Activated B cell treated with CpG ODN at 0.5 μM for 24 hours (primary cell): Measurements from ENCODE around the gene NDRG3. TPM values are rescaled to one million over a fixed set of nuclear protein-coding genes. Genes with fewer than 3 reads are reported as not detected.

Experiments used
- ATAC-seq: fragments of 200-7000 bp; cut with Tn5 transposase; one replicate; pipeline ENCODE4 v1.10.0; 2021; ENCODE audit warnings: low read depth, mild to moderate bottlenecking, moderate library complexity
- CTCF ChIA-PET: fragments of 350-600 bp; sonication (Branson Sonifier 250); formaldehyde crosslinking; loops from one replicate; lab custom pipeline; 2021; ENCODE audit warnings: antibody characterized with exemption; lab: Charles Lee
- POLR2A ChIA-PET: fragments of 350-600 bp; sonication (Branson Sonifier 250); formaldehyde crosslinking; loops from one replicate; lab custom pipeline; 2021; ENCODE audit warnings: antibody characterized with exemption; lab: Charles Lee
- DNase-seq: peaks from one replicate; pipeline ENCODE4 v3.0.0; 2022
- H3K27ac Mint-ChIP-seq: one replicate; pipeline ENCODE4 v1.8.0; 2020; ENCODE audit warnings: mixed read lengths
- H3K27me3 Mint-ChIP-seq: one replicate; pipeline ENCODE4 v1.8.0; 2021; ENCODE audit warnings: mixed read lengths
- H3K36me3 Mint-ChIP-seq: one replicate; pipeline ENCODE4 v1.8.0; 2021; ENCODE audit warnings: low read depth, mixed read lengths
- H3K4me1 Mint-ChIP-seq: one replicate; pipeline ENCODE4 v1.8.0; 2021; ENCODE audit warnings: mixed read lengths
- H3K4me3 Mint-ChIP-seq: one replicate; pipeline ENCODE4 v1.8.0; 2020; ENCODE audit warnings: mild to moderate bottlenecking, mixed read lengths
- H3K9me3 Mint-ChIP-seq: one replicate; pipeline ENCODE4 v1.8.0; 2020; ENCODE audit warnings: mixed read lengths
- CTCF ChIP-seq: fragments of 200-600 bp; IDR thresholded peaks from one replicate; pipeline ENCODE4 v1.8.0; 2022; ENCODE audit warnings: antibody characterized with exemption, mild to moderate bottlenecking
- intact Hi-C: fragments of 100-400 bp; cut with micrococcal nuclease; formaldehyde crosslinking; loops from one replicate; pipeline ENCODE4 v1.15.1; 2024
- total RNA-seq: library from RNA; stranded (reverse); gene quantifications from 2 replicates; pipeline ENCODE4 v1.2.3, GENCODE V29; 2022

The NDRG3 gene
- total RNA-seq, 1 donor from 2014 or later = 21.4 TPM

- POLR2A ChIA-PET = interaction anchor here (0.6 to 0.7 kb wide), 4 partner anchors 13 to 323 kb away, joined by 3 to 7 read pairs (median 6); no protein-coding TSS in a partner anchor
- CTCF ChIA-PET = interaction anchor here (1.0 kb wide), 2 partner anchors 8 to 72 kb away, joined by 3 to 4 read pairs; no protein-coding TSS in a partner anchor
- no peak overlapping the region for H3K27ac Mint-ChIP-seq
- no peak for DNase-seq
- no peaks in the 10 kb centered on the region for H3K27me3 Mint-ChIP-seq
- intact Hi-C loops = no loop called here
- ATAC-seq = no peak
- H3K4me1 Mint-ChIP-seq = peaks cover 4% of the 10 kb centered on the region
- TF ChIP-seq CTCF = no peak
- no peak overlapping the region for H3K4me3 Mint-ChIP-seq
- H3K9me3 Mint-ChIP-seq = no peaks in the 10 kb centered on the region
- H3K36me3 Mint-ChIP-seq = no peaks in the 10 kb centered on the region
Observed at GRCh38 chr20:36736451-36737182, 9.3 kb downstream of the NDRG3 start.

DNA sequence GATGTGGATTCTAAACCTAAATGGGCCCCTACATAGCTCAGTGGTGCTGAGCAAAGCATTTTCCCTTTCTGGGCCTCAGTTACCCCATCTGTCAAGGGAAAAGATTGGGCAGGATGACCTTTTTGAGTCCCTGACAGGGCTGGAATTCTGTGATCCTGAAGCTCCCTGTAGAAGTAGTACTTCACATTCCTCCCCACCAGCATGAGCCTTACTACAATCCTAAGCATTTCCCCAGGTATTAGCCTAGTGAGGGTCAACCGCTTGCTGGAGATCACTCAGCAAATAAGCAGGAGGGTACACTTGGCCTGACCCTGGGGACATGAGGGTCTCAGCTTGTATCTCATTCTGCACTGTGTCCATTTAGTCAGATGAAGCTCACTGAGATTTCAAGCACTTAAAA lies 13.4 kb downstream of the NDRG3 start:
- no peaks in the 10 kb centered on the region for H3K36me3 Mint-ChIP-seq
- no peak overlapping the region for H3K4me3 Mint-ChIP-seq
- intact Hi-C loops = no loop called here
- TF ChIP-seq CTCF = no peak
- POLR2A ChIA-PET = no interaction called here
- CTCF ChIA-PET = interaction anchor here (0.8 kb wide), 1 partner anchor 11 kb away, joined by 3 read pairs; no protein-coding TSS in a partner anchor
- H3K4me1 Mint-ChIP-seq = peaks cover 4% of the 10 kb centered on the region
- DNase-seq (no peak), ATAC-seq (no peak)
- H3K9me3 Mint-ChIP-seq = no peaks in the 10 kb centered on the region
- H3K27me3 Mint-ChIP-seq = no peaks in the 10 kb centered on the region
- H3K27ac Mint-ChIP-seq = no peak overlapping the region

DNA sequence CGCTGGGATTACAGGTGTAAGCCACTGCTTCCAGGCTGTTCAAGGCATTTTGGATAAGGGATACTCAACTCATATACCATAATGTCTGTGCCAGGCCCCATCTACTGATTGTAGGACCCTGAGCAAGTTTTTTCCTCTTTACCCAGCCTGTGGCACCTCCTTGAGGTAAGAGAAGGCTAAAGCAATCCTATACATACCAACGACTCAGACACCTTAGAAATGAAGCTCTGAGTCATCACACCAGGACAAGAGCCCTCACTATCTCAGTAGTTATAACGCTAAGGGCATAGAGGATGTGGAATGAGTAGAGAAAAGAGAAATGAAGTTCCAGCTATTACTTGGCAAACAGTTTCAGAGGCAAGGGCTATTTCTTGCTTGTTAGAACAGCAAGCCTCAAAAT lies 16.9 kb downstream of the NDRG3 start:
- Mint-ChIP-seq H3K4me3 (no peak overlapping the region), H3K36me3 (no peaks in the 10 kb centered on the region), H3K9me3 (no peaks in the 10 kb centered on the region), H3K4me1 (peaks cover 4% of the 10 kb centered on the region), H3K27ac (no peak overlapping the region), H3K27me3 (no peaks in the 10 kb centered on the region)
- no peak for DNase-seq
- intact Hi-C loops = no loop called here
- POLR2A ChIA-PET = no interaction called here
- no peak for ATAC-seq
- TF ChIP-seq CTCF = no peak
- CTCF ChIA-PET = interaction anchor here (1.1 kb wide), 1 partner anchor 80 kb away, joined by 3 read pairs; no protein-coding TSS in a partner anchor

GRCh38 chr20:36726168-36726567 lies 19.7 kb downstream of the NDRG3 start:
- TF ChIP-seq CTCF = no peak
- Mint-ChIP-seq H3K4me1 (no peaks in the 10 kb centered on the region), H3K4me3 (no peak overlapping the region), H3K27me3 (no peaks in the 10 kb centered on the region), H3K9me3 (no peaks in the 10 kb centered on the region), H3K36me3 (peaks cover 8% of the 10 kb centered on the region), H3K27ac (no peak overlapping the region)
- ATAC-seq = no peak
- ChIA-PET POLR2A (no interaction called here), CTCF (no interaction called here)
- intact Hi-C loops = no loop called here
- no peak for DNase-seq

GRCh38 chr20:36720510-36720909 lies 25.4 kb downstream of the NDRG3 start:
- no peak for ATAC-seq
- POLR2A ChIA-PET = no interaction called here
- Mint-ChIP-seq H3K4me3 (no peak overlapping the region), H3K27ac (no peak overlapping the region), H3K4me1 (no peaks in the 10 kb centered on the region), H3K36me3 (peaks cover 17% of the 10 kb centered on the region), H3K9me3 (no peaks in the 10 kb centered on the region), H3K27me3 (no peaks in the 10 kb centered on the region)
- intact Hi-C loops = no loop called here
- DNase-seq = no peak
- no peak for TF ChIP-seq CTCF
- CTCF ChIA-PET = interaction anchor here (1.1 kb wide), 1 partner anchor 34 kb away, joined by 3 read pairs; no protein-coding TSS in a partner anchor
